GM19193 (cell line): ENCODE measurements around the gene ZNF474.

Experiments used
- POLR2A ChIP-seq: IDR thresholded peaks from 4 replicates; pipeline ENCODE4 v1.6.1; 2011; ENCODE audit not compliant: insufficient read depth, insufficient read length; ENCODE audit errors: extremely low read depth

Gene ZNF474

GRCh38 chr5:122202952-122203351 is 73.6 kb downstream of the ZNF474 start:
- TF ChIP-seq POLR2A = no peak
